Activated naive CD8-positive, alpha-beta T cell treated with anti-CD3 and anti-CD28 coated beads, Interleukin-2, amount 50 U/mL, for 24 hours (primary cell): ENCODE results near the gene SORBS1.

Experiments
- ATAC-seq: fragments of 150-1000 bp; cut with Tn5 transposase; one replicate; pipeline ENCODE4 v1.10.0; 2021
- DNase-seq: peaks from one replicate; pipeline ENCODE4 v3.0.0; 2021
- H3K27ac Mint-ChIP-seq: one replicate; pipeline ENCODE4 v1.8.0; 2021; ENCODE audit warnings: mild to moderate bottlenecking, mixed read lengths
- H3K27me3 Mint-ChIP-seq: one replicate; pipeline ENCODE4 v1.8.0; 2021; ENCODE audit warnings: mixed read lengths
- H3K36me3 Mint-ChIP-seq: one replicate; pipeline ENCODE4 v1.8.0; 2021; ENCODE audit warnings: low read depth, mixed read lengths
- H3K4me1 Mint-ChIP-seq: one replicate; pipeline ENCODE4 v1.8.0; 2021; ENCODE audit warnings: mixed read lengths
- H3K4me3 Mint-ChIP-seq: one replicate; pipeline ENCODE4 v1.8.0; 2021; ENCODE audit warnings: mild to moderate bottlenecking, moderate library complexity, mixed read lengths
- H3K9me3 Mint-ChIP-seq: one replicate; pipeline ENCODE4 v1.8.0; 2021; ENCODE audit warnings: mixed read lengths

Gene SORBS1

GRCh38 chr10:95573964-95574604, 12.9 kb upstream of the SORBS1 start:
- no peaks in the 10 kb centered on the region for H3K4me1 Mint-ChIP-seq
- no peak overlapping the region for H3K4me3 Mint-ChIP-seq
- peaks cover 14% of the 10 kb centered on the region for H3K27me3 Mint-ChIP-seq
- no peaks in the 10 kb centered on the region for H3K9me3 Mint-ChIP-seq
- no peak for DNase-seq
- no peak overlapping the region for H3K27ac Mint-ChIP-seq
- no peak for ATAC-seq
- H3K36me3 Mint-ChIP-seq = no peaks in the 10 kb centered on the region

DNA sequence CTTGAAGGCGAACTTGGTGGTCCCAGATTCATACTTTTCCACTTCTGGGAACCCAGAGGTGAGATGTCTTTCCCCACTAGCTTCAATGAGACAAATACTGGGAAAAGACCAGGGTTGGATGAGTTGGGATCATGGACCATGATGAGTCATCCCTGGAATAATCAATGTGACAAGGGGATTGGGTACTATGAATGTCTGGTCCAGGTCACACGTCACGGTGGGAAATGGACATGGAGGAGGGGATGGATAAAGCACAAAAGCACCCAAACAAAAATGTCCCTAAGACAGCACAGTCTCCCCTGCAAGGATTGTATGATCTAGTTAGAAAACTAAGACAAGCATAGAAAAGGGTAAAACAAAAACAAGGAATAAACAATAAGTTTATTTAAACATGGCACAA, 12.4 kb upstream of the SORBS1 start:
- DNase-seq (no peak), ATAC-seq (no peak)
- Mint-ChIP-seq H3K4me1 (no peaks in the 10 kb centered on the region), H3K9me3 (no peaks in the 10 kb centered on the region), H3K27me3 (peaks cover 11% of the 10 kb centered on the region), H3K36me3 (no peaks in the 10 kb centered on the region), H3K4me3 (no peak overlapping the region), H3K27ac (no peak overlapping the region)

DNA sequence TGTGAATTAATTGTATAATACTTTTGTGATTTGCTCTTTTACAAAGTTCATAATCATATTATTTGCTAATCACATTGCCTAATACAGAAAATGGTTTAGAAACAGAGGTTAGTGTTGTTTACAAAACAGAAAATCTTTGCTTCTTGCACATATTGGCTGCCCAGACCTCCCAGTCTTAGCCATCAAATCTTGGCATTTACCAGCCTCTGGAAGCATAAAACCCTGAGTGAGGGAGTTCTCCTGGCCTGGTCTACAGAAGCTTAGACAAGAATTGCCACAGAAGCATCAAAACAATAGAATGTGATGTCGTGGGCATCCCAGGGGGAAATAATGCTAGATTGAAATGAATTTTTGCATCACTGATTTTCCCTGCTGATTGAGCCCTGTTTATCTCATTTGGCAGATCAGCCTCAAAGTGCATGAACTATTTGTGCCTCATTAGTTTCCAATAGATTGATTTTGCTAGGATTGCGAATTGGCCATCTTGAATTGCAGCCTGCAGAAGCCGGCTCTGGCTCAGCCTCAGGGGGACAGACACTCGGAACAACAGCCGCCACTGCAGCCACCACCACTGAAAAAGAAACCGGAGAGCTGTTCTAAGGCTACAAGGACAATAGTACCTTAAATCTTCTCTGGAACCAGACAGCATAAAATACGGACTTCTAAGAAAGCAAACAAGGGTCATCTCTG, 11.1 kb upstream of the SORBS1 start:
- Mint-ChIP-seq H3K9me3 (no peaks in the 10 kb centered on the region), H3K4me3 (no peak overlapping the region), H3K36me3 (no peaks in the 10 kb centered on the region), H3K27ac (no peak overlapping the region), H3K4me1 (no peaks in the 10 kb centered on the region), H3K27me3 (peaks cover 9% of the 10 kb centered on the region)
- ATAC-seq (no peak), DNase-seq (no peak)

- Mint-ChIP-seq H3K27ac (no peak overlapping the region), H3K36me3 (no peaks in the 10 kb centered on the region), H3K27me3 (peaks cover 9% of the 10 kb centered on the region), H3K9me3 (no peaks in the 10 kb centered on the region), H3K4me3 (no peak overlapping the region), H3K4me1 (no peaks in the 10 kb centered on the region)
- ATAC-seq (no peak), DNase-seq (no peak)
These were observed 10.2 kb upstream of the SORBS1 start for GRCh38 chr10:95571390-95571789.

DNA sequence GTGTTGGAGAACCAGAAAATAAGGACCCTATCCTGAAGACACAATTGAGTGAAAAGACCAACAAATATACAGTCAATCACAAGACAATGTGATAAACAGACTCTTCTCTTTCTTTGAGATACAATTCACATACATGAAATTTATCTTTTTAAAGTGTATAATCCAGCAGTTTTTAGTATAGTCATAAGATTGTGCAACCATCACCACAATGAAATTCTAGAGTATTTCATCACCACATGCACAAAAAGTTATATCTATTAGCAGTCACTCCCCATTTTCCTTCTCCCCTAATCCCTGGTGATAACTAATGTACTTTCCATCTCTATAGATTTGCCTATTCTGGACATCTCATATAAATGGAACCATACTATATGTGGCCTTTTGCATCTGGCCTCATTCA, 8.2 kb upstream of the SORBS1 start:
- Mint-ChIP-seq H3K9me3 (no peaks in the 10 kb centered on the region), H3K36me3 (no peaks in the 10 kb centered on the region), H3K27me3 (peaks cover 10% of the 10 kb centered on the region), H3K4me3 (no peak overlapping the region), H3K27ac (no peak overlapping the region), H3K4me1 (no peaks in the 10 kb centered on the region)
- no peak for ATAC-seq
- DNase-seq = no peak

- ATAC-seq = no peak
- Mint-ChIP-seq H3K9me3 (no peaks in the 10 kb centered on the region), H3K4me3 (no peak overlapping the region), H3K27me3 (peaks cover 4% of the 10 kb centered on the region), H3K4me1 (no peaks in the 10 kb centered on the region), H3K36me3 (no peaks in the 10 kb centered on the region), H3K27ac (no peak overlapping the region)
- DNase-seq = no peak
These were observed 6.9 kb upstream of the SORBS1 start for GRCh38 chr10:95567903-95568630.

DNA sequence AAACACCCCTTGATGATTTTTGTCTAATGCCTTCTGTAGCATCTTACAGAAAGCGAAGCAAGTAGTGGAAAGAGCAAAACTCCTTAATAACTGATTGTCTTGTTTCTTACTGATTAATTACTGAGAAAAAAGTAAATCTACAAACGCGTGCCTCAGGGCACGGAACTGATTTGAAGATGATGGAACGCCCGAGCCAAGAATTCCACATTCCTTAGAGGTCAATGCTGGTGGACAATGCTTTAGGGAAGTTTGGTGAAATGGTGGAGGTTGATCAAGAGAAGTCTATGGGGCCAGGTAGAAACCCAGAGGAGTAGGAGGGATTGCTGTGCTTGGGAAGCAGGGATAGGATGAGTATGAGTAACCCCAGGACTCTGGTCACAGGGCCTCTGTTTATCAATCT, 5.0 kb upstream of the SORBS1 start:
- ATAC-seq (no peak), DNase-seq (no peak)
- Mint-ChIP-seq H3K36me3 (no peaks in the 10 kb centered on the region), H3K4me3 (no peak overlapping the region), H3K4me1 (no peaks in the 10 kb centered on the region), H3K27me3 (peaks cover 2% of the 10 kb centered on the region), H3K9me3 (no peaks in the 10 kb centered on the region), H3K27ac (no peak overlapping the region)

DNA sequence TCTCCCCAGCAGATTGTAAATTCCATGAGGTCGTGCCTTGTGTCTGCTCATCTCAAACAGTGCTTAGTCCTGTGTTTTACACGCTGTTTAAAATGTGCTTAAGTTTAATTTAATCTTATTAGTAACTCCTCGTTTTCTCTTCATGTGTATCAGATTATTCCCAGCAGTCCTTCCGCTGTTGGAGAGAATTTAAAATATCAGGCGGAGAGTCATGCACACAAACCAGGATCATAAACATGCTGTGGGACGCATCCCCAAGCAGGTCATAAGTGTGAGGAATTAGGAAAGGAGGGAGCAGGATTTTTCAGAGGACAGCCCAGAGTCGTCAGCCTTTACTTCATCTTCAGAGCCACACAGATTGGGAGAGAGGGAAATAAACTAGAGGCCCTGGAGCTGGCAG, 4.2 kb upstream of the SORBS1 start:
- H3K36me3 Mint-ChIP-seq = no peaks in the 10 kb centered on the region
- H3K27ac Mint-ChIP-seq = no peak overlapping the region
- H3K4me3 Mint-ChIP-seq = no peak overlapping the region
- H3K4me1 Mint-ChIP-seq = peaks cover 3% of the 10 kb centered on the region
- DNase-seq = no peak
- ATAC-seq = no peak
- no peaks in the 10 kb centered on the region for H3K9me3 Mint-ChIP-seq
- peaks cover 2% of the 10 kb centered on the region for H3K27me3 Mint-ChIP-seq

DNA sequence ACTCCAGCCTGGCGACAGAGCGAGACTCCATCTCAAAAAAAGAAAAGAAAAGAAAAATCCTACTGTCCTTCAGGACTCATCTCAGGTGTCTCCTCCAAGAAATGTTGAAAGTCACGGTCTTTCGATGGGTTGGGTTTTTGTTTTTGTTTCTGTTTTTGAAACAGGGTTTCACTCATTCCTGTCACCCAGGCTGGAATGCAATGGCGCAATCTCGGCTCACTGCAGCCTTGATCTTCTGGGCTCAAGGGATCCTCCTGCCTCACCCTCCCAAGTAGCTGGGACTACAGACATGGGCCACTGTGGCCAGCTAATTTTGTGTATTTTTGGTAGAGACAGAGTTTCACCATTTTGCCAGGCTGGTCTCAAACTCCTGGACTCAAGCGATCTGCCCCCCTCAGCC, 3.1 kb upstream of the SORBS1 start:
- Mint-ChIP-seq H3K9me3 (no peaks in the 10 kb centered on the region), H3K4me3 (no peak overlapping the region), H3K27me3 (peaks cover 9% of the 10 kb centered on the region), H3K36me3 (no peaks in the 10 kb centered on the region), H3K4me1 (peaks cover 7% of the 10 kb centered on the region), H3K27ac (no peak overlapping the region)
- no peak for DNase-seq
- ATAC-seq = no peak

DNA sequence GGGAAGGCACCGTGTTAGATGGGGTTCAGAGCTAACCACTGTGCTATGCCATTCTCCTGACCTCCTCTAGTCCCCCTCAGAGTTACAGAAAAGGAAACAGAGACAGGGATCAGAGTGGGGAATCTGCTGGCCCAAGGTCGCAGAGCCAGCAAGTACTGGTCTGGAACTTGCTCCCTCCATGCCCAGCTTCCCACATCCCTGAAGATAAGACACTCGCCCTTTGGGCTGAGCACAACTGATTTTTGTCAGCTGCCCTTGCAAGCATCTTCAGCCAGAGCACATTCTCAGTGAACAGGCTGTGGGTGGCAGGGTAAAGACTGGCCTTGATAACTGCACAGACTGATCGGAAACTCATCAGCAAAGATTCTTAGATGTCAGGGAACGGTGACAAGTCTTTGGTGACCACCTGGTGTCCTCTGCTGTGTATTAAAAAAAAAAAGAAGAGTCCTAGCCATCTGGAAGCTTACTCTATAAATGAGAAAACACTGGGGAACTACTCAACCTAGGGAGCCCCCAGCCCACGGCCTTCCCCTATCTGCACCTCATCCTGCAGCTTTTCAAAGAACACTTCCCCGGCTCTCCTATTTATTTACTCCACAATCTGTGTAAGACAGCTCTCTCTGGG, 1.3 kb upstream of the SORBS1 start:
- DNase-seq = no peak
- no peaks in the 10 kb centered on the region for H3K9me3 Mint-ChIP-seq
- peaks cover 13% of the 10 kb centered on the region for H3K27me3 Mint-ChIP-seq
- H3K4me3 Mint-ChIP-seq = no peak overlapping the region
- ATAC-seq = no peak
- H3K4me1 Mint-ChIP-seq = peaks cover 7% of the 10 kb centered on the region
- no peaks in the 10 kb centered on the region for H3K36me3 Mint-ChIP-seq
- H3K27ac Mint-ChIP-seq = no peak overlapping the region

DNA sequence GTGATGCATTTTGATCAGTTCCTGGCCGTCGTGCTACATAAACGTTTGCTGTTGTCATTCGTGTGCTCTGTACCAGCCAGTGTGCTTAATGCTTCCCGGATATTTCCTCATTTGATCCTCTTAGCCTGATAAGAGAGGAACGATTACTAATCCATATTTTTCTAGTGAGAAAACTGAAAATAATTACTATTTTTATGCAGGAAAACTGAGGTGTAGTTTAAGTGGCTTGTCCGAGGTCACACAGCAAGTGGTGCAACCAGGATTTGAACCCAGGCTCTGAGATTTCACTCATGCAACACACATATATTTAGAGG, 650 bp upstream of the SORBS1 start:
- H3K9me3 Mint-ChIP-seq = no peaks in the 10 kb centered on the region
- DNase-seq = no peak
- H3K4me3 Mint-ChIP-seq = peak overlapping the region; percentile 93
- no peak overlapping the region for H3K27ac Mint-ChIP-seq
- H3K36me3 Mint-ChIP-seq = no peaks in the 10 kb centered on the region
- H3K27me3 Mint-ChIP-seq = peaks cover 13% of the 10 kb centered on the region
- peaks cover 7% of the 10 kb centered on the region for H3K4me1 Mint-ChIP-seq
- ATAC-seq = no peak

DNA sequence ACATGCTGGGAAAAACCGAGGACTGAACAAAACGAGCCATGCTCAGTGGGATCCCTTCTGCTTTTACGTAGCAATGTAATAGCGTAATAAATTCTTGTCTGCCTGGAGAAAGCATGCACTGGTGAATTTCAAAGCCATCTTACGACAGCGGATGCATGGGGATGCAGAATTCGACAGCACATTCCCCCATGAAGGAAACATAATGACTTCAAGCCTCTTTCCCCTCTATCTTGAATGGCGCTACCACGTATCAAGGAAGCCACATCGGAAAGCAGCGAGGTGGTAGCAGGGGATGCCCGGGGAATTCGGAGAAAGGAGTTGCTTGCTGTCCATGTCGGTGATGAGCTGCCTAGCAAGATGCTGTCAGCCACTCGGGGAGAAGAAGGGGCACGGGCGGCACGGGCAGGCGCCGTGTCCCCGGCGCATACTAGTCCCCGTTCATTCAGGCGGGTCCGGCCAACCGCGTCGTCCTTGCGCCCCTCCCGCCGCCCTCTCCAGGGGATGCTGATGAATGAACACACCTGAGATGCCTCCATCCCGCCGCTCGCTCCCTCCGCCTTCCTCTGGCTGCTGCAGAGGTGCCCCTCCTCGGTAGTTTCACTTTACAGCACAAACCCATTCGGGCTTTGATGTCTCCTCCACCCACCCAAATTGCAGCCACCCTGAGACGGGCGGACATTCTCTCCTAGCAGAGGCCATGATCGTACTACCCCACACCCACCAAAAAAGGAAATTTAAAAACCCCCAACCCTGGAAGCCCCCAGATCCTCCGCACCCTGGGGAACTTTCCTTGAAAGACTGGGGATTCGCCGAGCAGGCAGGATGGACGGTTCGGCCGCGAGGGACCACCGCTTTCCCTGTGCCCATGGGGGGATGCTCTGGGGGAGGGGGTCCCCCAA, 644 bp downstream of the SORBS1 start:
- peak; percentile 26 for DNase-seq
- peak overlapping the region; percentile 93 for H3K4me3 Mint-ChIP-seq

DNA sequence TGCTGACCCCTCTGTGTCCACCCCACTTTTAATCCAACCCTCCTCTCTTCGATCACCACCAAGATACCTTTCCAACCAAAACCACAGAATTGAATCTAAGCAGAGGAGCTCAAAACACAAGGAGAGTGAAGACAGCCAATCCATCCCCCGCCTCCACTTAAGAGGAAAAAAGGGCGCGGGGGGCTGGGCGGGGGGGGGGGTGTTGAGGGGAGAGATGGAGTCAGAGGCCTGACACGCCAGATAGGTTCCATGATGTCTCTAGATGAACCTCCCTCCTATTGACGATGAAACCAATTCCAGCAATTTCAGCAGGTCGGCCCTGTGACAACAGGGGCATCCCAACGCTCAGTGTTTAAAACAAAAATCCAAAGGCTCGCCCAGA, 1.3 kb downstream of the SORBS1 start:
- Mint-ChIP-seq H3K4me3 (peak overlapping the region; percentile 93), H3K27me3 (peaks cover 13% of the 10 kb centered on the region), H3K27ac (no peak overlapping the region), H3K9me3 (no peaks in the 10 kb centered on the region), H3K4me1 (peaks cover 7% of the 10 kb centered on the region), H3K36me3 (no peaks in the 10 kb centered on the region)
- no peak for DNase-seq
- no peak for ATAC-seq

More for the DNA sequence above, 644 bp downstream of the SORBS1 start:
- H3K36me3 Mint-ChIP-seq = no peaks in the 10 kb centered on the region
- H3K27me3 Mint-ChIP-seq = peaks cover 13% of the 10 kb centered on the region
- H3K4me1 Mint-ChIP-seq = peaks cover 7% of the 10 kb centered on the region
- ATAC-seq = peak; percentile 17
- no peaks in the 10 kb centered on the region for H3K9me3 Mint-ChIP-seq
- H3K27ac Mint-ChIP-seq = peak overlapping the region; percentile 34

DNA sequence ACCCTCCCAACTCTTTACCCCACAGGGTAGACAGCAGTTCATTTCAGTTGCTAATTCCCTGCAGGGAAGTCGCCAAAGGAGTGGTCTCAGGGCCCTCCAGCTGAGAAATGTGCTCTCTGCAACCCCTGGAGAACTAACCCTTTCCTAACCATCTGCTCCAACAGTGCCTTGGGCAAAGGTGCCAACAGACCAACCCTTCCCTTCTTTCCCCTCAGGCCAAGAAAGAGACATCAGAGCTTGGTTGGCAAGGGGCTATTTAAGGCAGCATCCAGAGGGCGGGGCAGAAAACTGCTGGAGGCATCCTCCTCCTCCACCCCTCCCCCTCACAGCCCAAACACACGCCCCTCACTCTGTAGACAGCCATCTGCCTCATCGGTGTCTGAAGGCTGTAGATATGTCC, 1.7 kb downstream of the SORBS1 start:
- Mint-ChIP-seq H3K27me3 (peaks cover 13% of the 10 kb centered on the region), H3K27ac (no peak overlapping the region)
- ATAC-seq = no peak

More for the DNA sequence above, 1.7 kb downstream of the SORBS1 start:
- DNase-seq = no peak
- H3K4me1 Mint-ChIP-seq = peaks cover 7% of the 10 kb centered on the region
- no peaks in the 10 kb centered on the region for H3K9me3 Mint-ChIP-seq
- peak overlapping the region; percentile 93 for H3K4me3 Mint-ChIP-seq
- H3K36me3 Mint-ChIP-seq = no peaks in the 10 kb centered on the region
